HepG2 (cell line): ENCODE measurements around the gene SMTN. TPM values are rescaled to one million over a fixed set of nuclear protein-coding genes. Genes with fewer than 3 reads are reported as not detected.

Source experiments
- ATAC-seq: fragments of 200-7000 bp; cut with Tn5 transposase; 3 replicates; pipeline ENCODE4 v1.9.1; 2020; ENCODE audit warnings: mild to moderate bottlenecking, moderate library complexity
- BruUV-seq: library from RNA; stranded (reverse); fragments of 400-500 nt; replicated peaks from 2 replicates; lab custom pipeline; 2021; lab: Mats Ljungman, UMichigan
- CTCF ChIA-PET: fragments of 300-600 bp; formaldehyde crosslinking; extraction: SDS; loops from one replicate; lab custom pipeline; 2021; ENCODE audit warnings: low total read pairs, inconsistent platforms, low intra/inter-chr PET ratio; lab: Yijun Ruan, JAX
- POLR2A ChIA-PET: fragments of 350-600 bp; sonication (Branson Sonifier 250); formaldehyde crosslinking; loops from one replicate; lab custom pipeline; 2020; ENCODE audit warnings: antibody characterized with exemption, inconsistent platforms; lab: Yijun Ruan, JAX
- DNase-seq: peaks from one replicate; pipeline ENCODE4 v3.0.0-alpha.2; 2015; ENCODE audit warnings: low spot score
- FAIRE-seq: peaks from 3 replicates; lab custom pipeline; 2011; peaks lifted over from hg19 to GRCh38; lab: Jason Lieb, UNC
- H2AFZ ChIP-seq: one replicate; pipeline ENCODE4 v1.6.1; 2011; ENCODE audit warnings: low read length, inconsistent platforms
- H3K27ac ChIP-seq: fragments of 300-600 bp; 3 replicates; pipeline ENCODE4 v1.8.0; 2011; ENCODE audit warnings: mixed run types, mild to moderate bottlenecking, mixed read lengths, low read length, inconsistent platforms; ENCODE audit not compliant: insufficient read depth; ENCODE audit errors: extremely low read length
- H3K27me3 ChIP-seq, 2 experiments: fragments of 200-600 bp in 1 of 2; 2 replicates in 1 of 2; 3 replicates in 1 of 2; pipeline versions ENCODE4 v1.6.0 to v1.8.0; 2011; ENCODE audit warnings: low read length in 2 of 2, mild to moderate bottlenecking in 2 of 2, moderate library complexity in 2 of 2, inconsistent platforms in 1 of 2; ENCODE audit not compliant: insufficient read depth in 2 of 2, control insufficient read depth in 1 of 2
- H3K36me3 ChIP-seq, 2 experiments: fragments of 200-600 bp in 1 of 2; replicated peaks in 1 of 2; 2 replicates in 1 of 2; 3 replicates in 1 of 2; pipeline versions ENCODE4 v1.5.1 to v1.8.0; 2011; ENCODE audit warnings: low read length in 2 of 2, inconsistent platforms in 1 of 2; ENCODE audit not compliant: insufficient read depth in 2 of 2, control insufficient read depth in 1 of 2
- H3K4me1 ChIP-seq: 2 replicates; pipeline ENCODE4 v1.5.1; 2012; ENCODE audit warnings: low read length, inconsistent platforms; ENCODE audit not compliant: insufficient read depth
- H3K4me2 ChIP-seq: 2 replicates; pipeline ENCODE4 v1.6.0; 2011; ENCODE audit warnings: low read depth, low read length, inconsistent platforms
- H3K4me3 ChIP-seq, 3 experiments: fragments of 200-600 bp in 1 of 3; sonication (generic), shearing (Covaris generic) in 1 of 3; replicated peaks in 1 of 3; 2 replicates each; pipeline ENCODE4 v1.5.1; 2011 to 2016; ENCODE audit warnings: low read length in 3 of 3, inconsistent platforms in 2 of 3, low read depth in 2 of 3, mild to moderate bottlenecking in 2 of 3, control low read depth in 1 of 3, mixed read lengths in 1 of 3; ENCODE audit not compliant: insufficient read depth in 1 of 3
- H3K79me2 ChIP-seq: one replicate; pipeline ENCODE4 v1.6.1; 2011; ENCODE audit warnings: low read length, inconsistent platforms; ENCODE audit not compliant: insufficient read depth
- H3K9ac ChIP-seq: 2 replicates; pipeline ENCODE4 v1.6.0; 2011; ENCODE audit warnings: mild to moderate bottlenecking, low read depth, low read length, inconsistent platforms; ENCODE audit not compliant: insufficient read depth
- H3K9me3 ChIP-seq: 2 replicates; pipeline ENCODE4 v1.5.1; 2012; ENCODE audit warnings: mild to moderate bottlenecking, low read length
- H4K20me1 ChIP-seq: 2 replicates; pipeline ENCODE4 v1.6.0; 2011; ENCODE audit warnings: inconsistent platforms, mild to moderate bottlenecking, low read length, moderate library complexity; ENCODE audit not compliant: insufficient read depth
- ZC3H13 ChIP-seq: sonication (generic); formaldehyde crosslinking; IDR thresholded peaks from 2 replicates; pipeline ENCODE4 v1.8.1; 2023; ENCODE audit warnings: mild to moderate bottlenecking, missing genetic modification reagents, moderate library complexity
- ZNF235 ChIP-seq: sonication (generic); formaldehyde crosslinking; IDR thresholded peaks from 2 replicates; pipeline ENCODE4 v1.8.1; 2023; ENCODE audit warnings: mild to moderate bottlenecking, missing genetic modification reagents, borderline replicate concordance
- WGBS: methylation state at CpG from one replicate; pipeline ENCODE4 v1.1.6; 2017; ENCODE audit warnings: low lambda C conversion rate; 5-methylcytosine and 5-hydroxymethylcytosine counted together
- in situ Hi-C: cut with HindIII; loops from 2 replicates; pipeline ENCODE4 v1.10.0; 2017; ENCODE audit warnings: low pct_unique_long_range_greater_than_20kb; ENCODE audit not compliant: extremely low pct_ligation_motif_present
- intact Hi-C: fragments of 100-400 bp; cut with micrococcal nuclease; formaldehyde crosslinking; loops from one replicate; pipeline ENCODE4 v1.10.0; 2022; ENCODE audit not compliant: unreplicated experiment
- polyA plus RNA-seq, 8 experiments: library from polyadenylated mRNA; depleted of rRNA in 3 of 8; stranded (reverse) in 7 of 8; unstranded in 1 of 8; fragments of >200 nt; fragmentation: Illumina TruSeq in 4 of 8; extraction: Trizol in 4 of 8; gene quantifications; 2 replicates each; pipeline versions ENCODE4 v1.2.1 to v1.2.3, GENCODE V29; 2011 to 2016; ENCODE audit warnings: low read depth in 4 of 8, missing spikeins in 1 of 8, mixed read lengths in 1 of 8; ENCODE audit not compliant: insufficient read depth in 1 of 8
- total RNA-seq, 5 experiments: library from RNA; depleted of rRNA; stranded (reverse); fragments of >200 nt; fragmentation: Illumina TruSeq; extraction: Trizol; gene quantifications; 2 replicates each; pipeline ENCODE4 v1.2.3, GENCODE V29; 2016; ENCODE audit warnings: low read depth in 1 of 5
- TF ChIP-seq, protein P1 (sequence below): sonication (generic); formaldehyde crosslinking; IDR thresholded peaks from 2 replicates; pipeline ENCODE4 v1.4.0; 2020; ENCODE audit warnings: mild to moderate bottlenecking, missing genetic modification reagents
- TF ChIP-seq, protein P2 (sequence below): sonication (generic); formaldehyde crosslinking; IDR thresholded peaks from 2 replicates; pipeline ENCODE4 v1.4.0; 2020; ENCODE audit warnings: missing genetic modification reagents, borderline replicate concordance

SMTN gene
- total and polyA plus RNA-seq, 2 of the 13 experiments (the other 11 are each of a cell fraction or from before 2014, with no cell fraction given) = 14.7 to 26.1 TPM

DNA sequence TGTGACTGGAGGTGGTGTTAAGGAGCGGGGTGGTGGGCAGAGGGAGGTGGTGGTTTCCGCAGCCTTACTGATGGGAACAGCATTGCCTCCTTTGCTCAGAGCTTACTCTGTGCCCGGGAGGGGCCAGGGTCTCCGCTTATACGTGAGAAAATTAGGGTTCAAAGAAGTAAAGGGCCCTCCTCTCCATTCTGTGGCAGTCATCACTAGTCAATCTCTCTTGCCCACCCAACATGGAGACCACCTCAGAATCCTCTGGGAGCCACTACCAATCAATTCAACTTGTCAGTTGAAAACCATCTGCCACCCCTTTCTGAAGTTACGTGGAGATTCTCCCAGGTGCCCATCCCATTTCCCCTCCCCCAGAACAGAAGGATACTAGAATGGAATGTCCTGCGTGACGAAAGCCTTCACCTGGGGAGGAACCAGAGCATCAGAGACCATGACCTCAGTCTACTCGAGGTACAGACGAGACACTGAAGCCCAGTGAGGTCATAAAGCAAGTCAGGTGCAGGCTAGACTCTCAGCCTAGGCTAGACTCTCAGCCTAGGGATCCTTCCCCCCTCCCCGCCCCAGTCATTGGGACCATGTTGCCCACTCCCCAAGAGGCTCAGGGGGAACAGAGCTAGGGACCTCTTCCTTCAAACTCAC lies 24.3 kb downstream of the SMTN start:
- WGBS = 92% methylated on average over 7 of the region's 11 CpGs
- ChIA-PET CTCF (no interaction called here), POLR2A (no interaction called here)
- H3K27ac ChIP-seq = no peak overlapping the region
- BruUV-seq = no TSS peak
- 0 out of 5 replicates have a peak, but pooled peaks cover 0 to 1% of the 10 kb centered on the region in 2 experiments for H3K36me3 ChIP-seq
- no peak for ATAC-seq
- no peak overlapping the region for H2AFZ ChIP-seq
- H3K9ac ChIP-seq = no peak overlapping the region
- no peak for DNase-seq
- no peaks in the 10 kb centered on the region for H3K79me2 ChIP-seq
- no peak for TF ChIP-seq ZNF235 (CRISPR knock-in tag)
- TF ChIP-seq ZC3H13 = no peak
- TF ChIP-seq, protein P1, sequence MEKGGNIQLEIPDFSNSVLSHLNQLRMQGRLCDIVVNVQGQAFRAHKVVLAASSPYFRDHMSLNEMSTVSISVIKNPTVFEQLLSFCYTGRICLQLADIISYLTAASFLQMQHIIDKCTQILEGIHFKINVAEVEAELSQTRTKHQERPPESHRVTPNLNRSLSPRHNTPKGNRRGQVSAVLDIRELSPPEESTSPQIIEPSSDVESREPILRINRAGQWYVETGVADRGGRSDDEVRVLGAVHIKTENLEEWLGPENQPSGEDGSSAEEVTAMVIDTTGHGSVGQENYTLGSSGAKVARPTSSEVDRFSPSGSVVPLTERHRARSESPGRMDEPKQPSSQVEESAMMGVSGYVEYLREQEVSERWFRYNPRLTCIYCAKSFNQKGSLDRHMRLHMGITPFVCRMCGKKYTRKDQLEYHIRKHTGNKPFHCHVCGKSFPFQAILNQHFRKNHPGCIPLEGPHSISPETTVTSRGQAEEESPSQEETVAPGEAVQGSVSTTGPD = no peak
- TF ChIP-seq, protein P2, sequence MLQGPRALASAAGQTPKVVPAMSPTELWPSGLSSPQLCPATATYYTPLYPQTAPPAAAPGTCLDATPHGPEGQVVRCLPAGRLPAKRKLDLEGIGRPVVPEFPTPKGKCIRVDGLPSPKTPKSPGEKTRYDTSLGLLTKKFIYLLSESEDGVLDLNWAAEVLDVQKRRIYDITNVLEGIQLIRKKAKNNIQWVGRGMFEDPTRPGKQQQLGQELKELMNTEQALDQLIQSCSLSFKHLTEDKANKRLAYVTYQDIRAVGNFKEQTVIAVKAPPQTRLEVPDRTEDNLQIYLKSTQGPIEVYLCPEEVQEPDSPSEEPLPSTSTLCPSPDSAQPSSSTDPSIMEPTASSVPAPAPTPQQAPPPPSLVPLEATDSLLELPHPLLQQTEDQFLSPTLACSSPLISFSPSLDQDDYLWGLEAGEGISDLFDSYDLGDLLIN (CRISPR knock-in tag) = no peak
- FAIRE-seq = no peak
- intact Hi-C loops = no loop called here
- no peaks in the 10 kb centered on the region for H4K20me1 ChIP-seq
- no peak overlapping the region for H3K4me2 ChIP-seq
- H3K4me3 ChIP-seq = no peak overlapping the region
- no peaks in the 10 kb centered on the region for H3K27me3 ChIP-seq
- H3K9me3 ChIP-seq = no peaks in the 10 kb centered on the region
- peaks cover 39% of the 10 kb centered on the region for H3K4me1 ChIP-seq
- in situ Hi-C loops = no loop called here
